GM23248 (cell line): ENCODE results near the gene ADGB. TPM values are rescaled to one million over a fixed set of nuclear protein-coding genes. Genes with fewer than 3 reads are reported as not detected.
A peak's percentile ranks its signal among the peaks of the same experiment; 100 is the strongest.

Experiments
- DNase-seq: peaks from one replicate; pipeline ENCODE4 v3.0.0-alpha.2; 2015
- H2AFZ ChIP-seq: fragments of 200-600 bp; sonication (generic); 2 replicates; pipeline ENCODE4 v1.6.1; 2016; ENCODE audit warnings: antibody characterized with exemption
- H3F3A ChIP-seq: fragments of 200-600 bp; sonication (generic); 2 replicates; pipeline ENCODE4 v1.6.1; 2016; ENCODE audit warnings: mild to moderate bottlenecking, antibody characterized with exemption, mixed run types; ENCODE audit not compliant: insufficient read depth
- H3K27ac ChIP-seq: fragments of 200-600 bp; sonication (generic); 2 replicates; pipeline ENCODE4 v1.5.1; 2016; ENCODE audit warnings: mild to moderate bottlenecking
- H3K27me3 ChIP-seq: fragments of 200-600 bp; sonication (generic); replicated peaks from 2 replicates; pipeline ENCODE4 v1.6.1; 2016; ENCODE audit warnings: mild to moderate bottlenecking; ENCODE audit not compliant: insufficient read depth
- H3K36me3 ChIP-seq: fragments of 200-600 bp; sonication (generic); 2 replicates; pipeline ENCODE4 v1.6.1; 2016; ENCODE audit warnings: low read depth, mild to moderate bottlenecking
- H3K4me1 ChIP-seq: fragments of 200-600 bp; sonication (generic); 2 replicates; pipeline ENCODE4 v1.6.1; 2016; ENCODE audit warnings: mild to moderate bottlenecking; ENCODE audit not compliant: insufficient read depth
- H3K4me2 ChIP-seq: fragments of 200-600 bp; sonication (generic); one replicate; pipeline ENCODE4 v1.6.1; 2016; ENCODE audit warnings: mild to moderate bottlenecking; ENCODE audit not compliant: unreplicated experiment
- H3K4me3 ChIP-seq: fragments of 200-600 bp; sonication (generic); 2 replicates; pipeline ENCODE4 v1.5.1; 2016; ENCODE audit warnings: mild to moderate bottlenecking
- H3K79me2 ChIP-seq: fragments of 200-600 bp; sonication (generic); 2 replicates; pipeline ENCODE4 v1.6.1; 2016; ENCODE audit warnings: mild to moderate bottlenecking; ENCODE audit not compliant: insufficient read depth
- H3K9ac ChIP-seq: fragments of 200-600 bp; sonication (generic); 2 replicates; pipeline ENCODE4 v1.6.1; 2016; ENCODE audit warnings: mild to moderate bottlenecking
- H3K9me2 ChIP-seq: fragments of 200-600 bp; sonication (generic); 2 replicates; pipeline ENCODE4 v1.6.1; 2016; ENCODE audit warnings: mixed run types, mild to moderate bottlenecking, moderate library complexity; ENCODE audit not compliant: insufficient read depth
- H3K9me3 ChIP-seq: fragments of 200-600 bp; sonication (generic); one replicate; pipeline ENCODE4 v1.6.1; 2017; ENCODE audit warnings: low read depth
- H4K20me1 ChIP-seq: fragments of 200-600 bp; sonication (generic); 2 replicates; pipeline ENCODE4 v1.6.0; 2016; ENCODE audit not compliant: insufficient read depth
- EZH2 ChIP-seq: fragments of 200-600 bp; sonication (generic); IDR thresholded peaks from 2 replicates; pipeline ENCODE4 v1.6.1; 2018; ENCODE audit warnings: antibody characterized with exemption, mild to moderate bottlenecking; ENCODE audit not compliant: insufficient read depth, poor library complexity, severe bottlenecking
- EZH2phosphoT487 ChIP-seq: fragments of 200-600 bp; sonication (generic); IDR thresholded peaks from 2 replicates; pipeline ENCODE4 v1.6.1; 2018; ENCODE audit warnings: antibody characterized with exemption, moderate library complexity, mild to moderate bottlenecking, low read depth; ENCODE audit not compliant: insufficient read depth
- WGBS, 2 experiments: methylation state at CpG; one replicate each; pipeline ENCODE4 v1.1.6; 2015 to 2017; ENCODE audit warnings: low lambda C conversion rate in 2 of 2, low coverage in 1 of 2; ENCODE audit errors: missing lambda C conversion rate in 2 of 2; 5-methylcytosine and 5-hydroxymethylcytosine counted together
- in situ Hi-C: fragments of 300-500 bp; cut with MboI; formaldehyde crosslinking; loops from 2 replicates; pipeline ENCODE4 v1.15.0; 2020
- polyA plus RNA-seq: library from polyadenylated mRNA; unstranded; fragments of >200 nt; fragmentation: Nextera tagmentation; extraction: Ambion mirVana; gene quantifications from 2 replicates; pipeline ENCODE4 v1.2.1, GENCODE V29; 2016
- total RNA-seq: library from RNA; depleted of rRNA; stranded (reverse); fragments of >200 nt; shearing (Covaris generic); gene quantifications from 2 replicates; pipeline ENCODE4 v1.2.3, GENCODE V29; 2014

The ADGB gene
- total and polyA plus RNA-seq, 2 experiments from 2014 or later: not detected

DNA sequence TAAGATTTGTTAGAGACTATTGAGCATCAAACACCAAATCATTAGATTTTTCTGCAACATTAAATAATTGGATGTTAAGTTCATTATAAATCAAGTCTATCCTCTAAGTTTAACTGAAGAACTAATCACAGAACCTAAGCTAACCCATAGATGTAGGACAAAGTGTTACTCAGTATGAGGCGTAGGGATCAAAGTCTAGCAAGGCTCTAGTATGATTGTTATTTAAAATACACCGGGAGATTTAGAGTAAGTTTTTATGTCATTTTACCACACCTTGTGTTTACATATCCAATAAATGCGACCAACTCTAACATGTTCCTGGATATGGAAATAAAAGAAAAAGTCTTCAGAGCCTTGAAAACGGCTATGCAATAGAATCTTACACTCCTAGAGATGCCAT lies 2.6 kb downstream of the ADGB start:
- H3K9me2 ChIP-seq: no peaks in the 10 kb centered on the region
- H3K4me1 ChIP-seq: no peaks in the 10 kb centered on the region; the same call in 1 of the 2 replicates
- no peak overlapping the region for H3K27ac ChIP-seq
- no peaks in the 10 kb centered on the region for H3K79me2 ChIP-seq
- no peaks in the 10 kb centered on the region for H3F3A ChIP-seq
- no peak overlapping the region for H2AFZ ChIP-seq
- no peaks in the 10 kb centered on the region for H3K27me3 ChIP-seq
- no peak for DNase-seq
- in situ Hi-C loops: no loop called here
- no peak overlapping the region for H3K4me3 ChIP-seq
- H4K20me1 ChIP-seq: no peaks in the 10 kb centered on the region
- no peaks in the 10 kb centered on the region for H3K36me3 ChIP-seq
- WGBS, 2 experiments: 61 to 63% methylated on average over 4 of the region's 4 CpGs
- no peak overlapping the region for H3K4me2 ChIP-seq
- H3K9ac ChIP-seq: no peak overlapping the region
- H3K9me3 ChIP-seq: no peaks in the 10 kb centered on the region
- TF ChIP-seq EZH2phosphoT487 (no peak), EZH2 (no peak)

DNA sequence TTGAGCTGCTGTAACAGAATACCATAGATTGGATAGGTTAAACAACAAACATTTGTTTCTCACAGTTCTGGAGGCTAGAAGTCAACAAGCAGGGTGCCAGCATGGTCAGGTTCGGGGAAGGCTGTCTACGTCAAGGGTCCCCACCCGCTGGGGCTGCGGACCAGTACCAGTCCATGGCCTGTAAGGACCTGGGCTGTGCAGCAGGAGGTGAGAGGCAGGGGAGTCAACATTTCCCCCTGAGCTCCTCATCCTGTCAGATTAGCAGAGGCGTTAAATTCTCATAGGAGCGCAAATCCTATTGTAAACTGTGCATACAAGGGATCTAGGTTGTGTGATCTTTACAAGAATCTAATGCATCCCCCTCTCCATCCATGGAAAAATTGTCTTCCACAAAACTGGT lies 3.8 kb downstream of the ADGB start:
- Histone ChIP-seq H3K27me3 (no peaks in the 10 kb centered on the region), H3K79me2 (no peaks in the 10 kb centered on the region), H3K36me3 (no peaks in the 10 kb centered on the region), H3K9me2 (no peaks in the 10 kb centered on the region), H3K4me3 (no peak overlapping the region), H3K4me2 (no peak overlapping the region), H3K9ac (no peak overlapping the region), H3K4me1 (no peaks in the 10 kb centered on the region; the same call in 1 of the 2 replicates), H2AFZ (no peak overlapping the region), H3F3A (no peaks in the 10 kb centered on the region), H4K20me1 (no peaks in the 10 kb centered on the region), H3K9me3 (no peaks in the 10 kb centered on the region), H3K27ac (no peak overlapping the region)
- DNase-seq: no peak
- TF ChIP-seq EZH2: no peak
- no peak for TF ChIP-seq EZH2phosphoT487
- 42 to 47% methylated on average over 6 of the region's 6 CpGs for WGBS, 2 experiments
- in situ Hi-C loops: no loop called here

DNA sequence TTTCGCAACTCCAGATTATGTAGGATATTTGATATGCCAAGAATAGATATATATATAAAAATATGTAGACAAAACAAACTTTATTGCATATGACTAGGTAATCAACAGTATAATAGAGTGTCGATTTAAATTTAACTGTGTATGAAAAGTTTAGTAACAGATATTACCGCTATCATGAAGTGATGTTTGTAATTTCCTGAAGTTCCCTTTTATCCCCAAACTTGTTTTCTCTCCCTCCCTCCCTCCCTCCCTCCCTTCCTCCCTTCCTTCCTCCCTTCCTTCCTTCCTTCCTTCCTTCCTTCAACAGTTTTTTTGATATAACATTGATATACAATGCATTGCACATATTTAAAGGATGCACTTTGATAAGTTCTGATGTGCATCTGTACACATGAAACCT lies 15.2 kb downstream of the ADGB start:
- Histone ChIP-seq H3K4me1 (no peaks in the 10 kb centered on the region), H3K4me2 (no peak overlapping the region), H3K36me3 (no peaks in the 10 kb centered on the region), H3K27me3 (no peaks in the 10 kb centered on the region), H3K9me3 (no peaks in the 10 kb centered on the region), H4K20me1 (no peaks in the 10 kb centered on the region), H2AFZ (no peak overlapping the region), H3K9me2 (no peaks in the 10 kb centered on the region), H3K9ac (no peak overlapping the region), H3K79me2 (no peaks in the 10 kb centered on the region), H3K4me3 (no peak overlapping the region), H3F3A (no peaks in the 10 kb centered on the region), H3K27ac (no peak overlapping the region)
- DNase-seq: no peak
- in situ Hi-C loops: no loop called here
- TF ChIP-seq EZH2 (no peak), EZH2phosphoT487 (no peak)
- WGBS, 2 experiments: 70 to 73% methylated on average over 3 of the region's 3 CpGs

DNA sequence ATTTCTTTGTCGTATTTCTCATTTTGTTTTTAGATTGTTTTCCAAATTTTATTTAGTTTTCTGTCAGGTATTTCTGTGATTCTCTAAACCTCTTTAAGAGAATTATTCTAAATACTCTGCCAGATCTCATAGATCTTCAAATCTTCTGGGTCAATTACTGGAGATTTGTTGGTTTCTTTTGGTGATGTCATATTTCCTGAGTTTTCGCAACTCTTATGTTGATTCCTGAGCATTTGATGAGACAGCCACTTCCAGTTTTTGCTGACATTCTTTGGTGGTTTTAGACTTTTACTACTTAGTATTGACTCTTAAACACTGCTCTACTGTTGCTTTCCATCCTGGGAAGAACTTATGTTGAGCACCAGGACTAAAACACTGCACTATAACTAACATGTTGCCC lies 21.9 kb downstream of the ADGB start:
- Histone ChIP-seq H3F3A (no peaks in the 10 kb centered on the region), H3K36me3 (no peaks in the 10 kb centered on the region), H3K9me3 (no peaks in the 10 kb centered on the region), H4K20me1 (no peaks in the 10 kb centered on the region), H3K27ac (no peak overlapping the region), H3K4me3 (no peak overlapping the region), H3K4me2 (no peak overlapping the region), H3K27me3 (no peaks in the 10 kb centered on the region), H2AFZ (no peak overlapping the region), H3K9me2 (no peaks in the 10 kb centered on the region), H3K4me1 (no peaks in the 10 kb centered on the region), H3K79me2 (no peaks in the 10 kb centered on the region), H3K9ac (no peak overlapping the region)
- TF ChIP-seq EZH2 (no peak), EZH2phosphoT487 (no peak)
- 73 to 74% methylated on average over 2 of the region's 2 CpGs for WGBS, 2 experiments
- DNase-seq: peak; percentile 2
- in situ Hi-C loops: no loop called here

DNA sequence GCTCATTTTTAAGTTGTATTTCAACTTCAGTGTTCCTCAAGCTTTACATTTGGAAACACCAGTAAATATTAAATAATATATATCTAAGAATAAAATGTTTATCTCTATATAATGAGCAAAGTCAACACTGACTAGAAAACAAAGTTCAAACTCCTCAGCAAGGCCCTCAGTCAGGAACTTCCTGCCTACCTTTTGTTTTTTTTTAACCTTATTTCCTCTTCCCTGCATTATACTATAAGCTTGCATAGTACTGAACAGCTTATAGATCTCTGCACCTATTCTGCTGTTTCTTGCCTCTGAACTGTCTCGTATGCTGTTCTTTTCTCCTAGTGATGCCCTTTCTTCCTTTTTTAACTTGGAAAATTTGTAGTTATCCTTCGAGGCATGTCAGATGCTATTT lies 29.6 kb downstream of the ADGB start:
- H3K4me2 ChIP-seq: no peak overlapping the region
- no peak for DNase-seq
- TF ChIP-seq EZH2phosphoT487 (no peak), EZH2 (no peak)
- whole genome bisulfite sequencing, 2 experiments: 31 to 33% methylated on average over 2 of the region's 2 CpGs
- no peak overlapping the region for H2AFZ ChIP-seq
- in situ Hi-C loops: no loop called here
- H3K79me2 ChIP-seq: no peaks in the 10 kb centered on the region
- no peaks in the 10 kb centered on the region for H3K9me2 ChIP-seq
- no peaks in the 10 kb centered on the region for H3K4me1 ChIP-seq
- H3K9ac ChIP-seq: no peak overlapping the region
- H3K9me3 ChIP-seq: no peaks in the 10 kb centered on the region
- H3K36me3 ChIP-seq: no peaks in the 10 kb centered on the region
- H4K20me1 ChIP-seq: no peaks in the 10 kb centered on the region
- no peaks in the 10 kb centered on the region for H3F3A ChIP-seq
- no peak overlapping the region for H3K4me3 ChIP-seq
- 0 out of 2 replicates have a peak, but pooled peaks cover 3% of the 10 kb centered on the region for H3K27me3 ChIP-seq
- H3K27ac ChIP-seq: no peak overlapping the region
